Mesenchymal stem cell (in vitro differentiated cells and primary cell): Measurements from ENCODE around the gene CACNA1C.

Experiments
- DNase-seq: peaks from one replicate; pipeline ENCODE4 v3.0.0-alpha.2; 2013
- H2AFZ ChIP-seq: one replicate; pipeline ENCODE4 v1.6.1; 2013; ENCODE audit warnings: low read depth, mild to moderate bottlenecking, control low read depth, inconsistent platforms, low read length, moderate library complexity
- H2AK5ac ChIP-seq: 2 replicates; pipeline ENCODE4 v1.6.1; 2013; ENCODE audit warnings: low read length, moderate library complexity, mild to moderate bottlenecking, inconsistent platforms; ENCODE audit not compliant: severe bottlenecking
- H2BK120ac ChIP-seq: one replicate; pipeline ENCODE4 v1.6.1; 2013; ENCODE audit warnings: low read depth, mild to moderate bottlenecking, inconsistent platforms, low read length, moderate library complexity
- H2BK12ac ChIP-seq, 2 experiments: one replicate each; pipeline ENCODE4 v1.6.1; 2013; ENCODE audit warnings: inconsistent platforms in 2 of 2, low read length in 2 of 2, mild to moderate bottlenecking in 2 of 2, moderate library complexity in 2 of 2, control low read depth in 1 of 2
- H2BK15ac ChIP-seq: one replicate; pipeline ENCODE4 v1.6.1; 2013; ENCODE audit warnings: mild to moderate bottlenecking, low read depth, inconsistent platforms; ENCODE audit not compliant: poor library complexity, severe bottlenecking
- H2BK5ac ChIP-seq: 2 replicates; pipeline ENCODE4 v1.6.1; 2013; ENCODE audit warnings: low read depth, mild to moderate bottlenecking, low read length, control low read depth, inconsistent platforms; ENCODE audit not compliant: poor library complexity, severe bottlenecking
- H3K14ac ChIP-seq, 2 experiments: one replicate each; pipeline ENCODE4 v1.6.1; 2013; ENCODE audit warnings: inconsistent platforms in 2 of 2, low read length in 2 of 2, control low read depth in 1 of 2, mild to moderate bottlenecking in 1 of 2, moderate library complexity in 1 of 2
- H3K18ac ChIP-seq, 2 experiments: one replicate each; pipeline ENCODE4 v1.6.1; 2013; ENCODE audit warnings: inconsistent platforms in 2 of 2, low read length in 2 of 2, control low read depth in 1 of 2, low read depth in 1 of 2, mild to moderate bottlenecking in 1 of 2
- H3K23ac ChIP-seq, 2 experiments: one replicate each; pipeline ENCODE4 v1.6.1; 2013; ENCODE audit warnings: inconsistent platforms in 2 of 2, low read length in 2 of 2, mild to moderate bottlenecking in 2 of 2, moderate library complexity in 2 of 2, control low read depth in 1 of 2
- H3K27ac ChIP-seq: 2 replicates; pipeline ENCODE4 v1.5.1; 2013; ENCODE audit warnings: mild to moderate bottlenecking, moderate library complexity, low read length, control low read depth, inconsistent platforms; ENCODE audit not compliant: poor library complexity, severe bottlenecking
- H3K27me3 ChIP-seq, 2 experiments: 2 replicates each; pipeline versions ENCODE4 v1.6.1 to v1.7.0; 2013; ENCODE audit warnings: low read length in 2 of 2, mild to moderate bottlenecking in 2 of 2, moderate library complexity in 2 of 2, control low read depth in 1 of 2, inconsistent platforms in 1 of 2; ENCODE audit not compliant: control insufficient read depth in 1 of 2, insufficient read depth in 1 of 2
- H3K36me3 ChIP-seq, 2 experiments: 2 replicates each; pipeline versions ENCODE4 v1.6.1 to v1.7.0; 2013; ENCODE audit warnings: low read length in 2 of 2, control low read depth in 1 of 2, inconsistent platforms in 1 of 2, low read depth in 1 of 2, mild to moderate bottlenecking in 1 of 2; ENCODE audit not compliant: insufficient read depth in 2 of 2, control insufficient read depth in 1 of 2
- H3K4ac ChIP-seq, 2 experiments: one replicate each; pipeline ENCODE4 v1.6.1; 2013; ENCODE audit warnings: inconsistent platforms in 2 of 2, low read length in 2 of 2, mild to moderate bottlenecking in 2 of 2, moderate library complexity in 2 of 2, control low read depth in 1 of 2, low read depth in 1 of 2
- H3K4me1 ChIP-seq: 2 replicates; pipeline ENCODE4 v1.6.1; 2013; ENCODE audit warnings: low read depth, low read length, control low read depth; ENCODE audit not compliant: control insufficient read depth, insufficient read depth
- H3K4me2 ChIP-seq: 2 replicates; pipeline ENCODE4 v1.6.1; 2013; ENCODE audit warnings: low read length, mild to moderate bottlenecking, inconsistent platforms; ENCODE audit not compliant: poor library complexity, severe bottlenecking
- H3K4me3 ChIP-seq, 2 experiments: 2 replicates each; pipeline versions ENCODE4 v1.5.1 to v1.7.0; 2013; ENCODE audit warnings: low read length in 2 of 2, mild to moderate bottlenecking in 2 of 2, control low read depth in 1 of 2, low read depth in 1 of 2; ENCODE audit not compliant: insufficient read depth in 1 of 2
- H3K79me1 ChIP-seq: replicated peaks from 2 replicates; pipeline ENCODE4 v1.6.1; 2013; ENCODE audit warnings: mild to moderate bottlenecking, control low read depth, low read length, inconsistent platforms; ENCODE audit not compliant: poor library complexity, severe bottlenecking
- H3K9ac ChIP-seq: 2 replicates; pipeline ENCODE4 v1.7.0; 2013; ENCODE audit warnings: mild to moderate bottlenecking, low read length, moderate library complexity
- H3K9me3 ChIP-seq: 2 replicates; pipeline ENCODE4 v1.7.0; 2013; ENCODE audit warnings: mild to moderate bottlenecking, low read length; ENCODE audit not compliant: control insufficient read depth
- H4K8ac ChIP-seq: one replicate; pipeline ENCODE4 v1.6.1; 2013; ENCODE audit warnings: inconsistent platforms, mild to moderate bottlenecking, low read length, moderate library complexity
- H4K91ac ChIP-seq: one replicate; pipeline ENCODE4 v1.6.1; 2013; ENCODE audit warnings: mild to moderate bottlenecking, low read length, inconsistent platforms
- WGBS: methylation state at CpG from one replicate; pipeline ENCODE4 v1.1.7; 2013; ENCODE audit warnings: mixed read lengths; 5-methylcytosine and 5-hydroxymethylcytosine counted together

Gene CACNA1C

DNA sequence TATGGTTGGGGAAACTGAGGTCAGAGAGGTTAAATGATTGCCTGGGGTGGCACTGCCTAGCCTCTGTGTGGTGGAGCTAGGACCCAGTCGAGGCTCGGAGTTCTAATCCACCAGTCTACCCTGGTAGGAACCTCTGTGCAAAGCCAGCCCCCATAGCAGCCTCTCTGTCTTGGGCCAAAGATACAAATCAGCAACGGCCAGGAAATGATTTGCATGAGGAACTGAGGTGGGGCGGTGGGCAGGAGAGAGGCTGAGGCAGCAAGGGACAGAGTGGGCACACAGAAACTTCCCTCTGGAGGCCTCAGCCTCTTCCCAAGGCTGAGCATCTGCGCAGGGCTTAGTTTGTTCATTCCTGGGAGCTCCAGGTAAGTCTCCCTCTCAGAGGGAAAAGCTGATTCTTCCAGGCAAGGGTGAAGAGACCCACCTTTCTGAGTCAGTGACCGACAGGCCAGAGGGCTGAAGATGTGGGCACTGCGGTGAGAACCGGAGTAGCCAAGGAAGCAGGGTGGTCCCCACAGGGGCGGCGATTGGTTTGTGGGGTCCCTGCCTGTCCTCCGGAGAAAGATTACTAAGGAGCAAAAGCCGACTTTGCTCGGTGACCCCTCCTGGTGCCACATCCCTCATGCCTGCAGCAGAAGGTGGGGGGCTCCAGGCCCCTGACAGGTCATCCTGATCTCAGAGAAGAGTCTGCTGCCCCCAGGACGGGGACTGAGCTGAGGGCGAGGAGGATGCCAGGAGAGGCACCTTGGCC lies 134.6 kb downstream of the CACNA1C start:
- Histone ChIP-seq H3K4me1 (peaks cover 2% of the 10 kb centered on the region), H3K23ac (no peak overlapping the region), H3K9ac (no peak overlapping the region), H3K4me2 (no peak overlapping the region), H2AFZ (no peak overlapping the region), H3K14ac (no peak overlapping the region), H4K91ac (no peak overlapping the region), H4K8ac (no peak overlapping the region), H2BK120ac (no peak overlapping the region), H3K18ac (peak overlapping the region in 1 of 2 experiments; percentile 18), H3K27me3 (no peaks in the 10 kb centered on the region), H3K9me3 (no peaks in the 10 kb centered on the region), H3K4me3 (no peak overlapping the region), H3K79me1 (no peaks in the 10 kb centered on the region), H3K4ac (peak overlapping the region in 1 of 2 experiments; percentile 13), H3K27ac (no peak overlapping the region), H2AK5ac (no peak overlapping the region), H2BK5ac (no peak overlapping the region), H3K36me3 (peaks cover 6 to 16% of the 10 kb centered on the region in 2 experiments), H2BK12ac (no peak overlapping the region), H2BK15ac (no peak overlapping the region)
- DNase-seq = no peak
- WGBS = 92% methylated on average over 15 of the region's 15 CpGs

DNA sequence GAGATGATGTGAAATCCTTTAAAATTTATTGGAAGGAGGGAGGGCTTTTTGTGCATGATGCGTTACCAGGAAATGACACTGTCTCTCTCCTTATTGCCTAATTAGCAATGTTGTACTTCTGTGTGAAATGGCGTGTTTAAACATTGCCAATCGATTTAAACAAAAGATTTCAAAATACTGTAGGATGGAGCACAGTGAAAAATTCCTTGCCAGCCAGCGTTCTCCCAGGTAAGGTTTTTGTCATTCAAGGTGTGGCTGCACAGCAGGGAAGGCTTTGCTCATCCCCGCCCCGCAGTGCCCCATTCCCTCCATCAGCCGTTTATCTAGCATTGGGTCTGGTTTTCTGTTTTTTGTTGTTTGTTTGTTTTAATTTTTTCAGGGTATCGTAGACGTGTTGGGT lies 137.3 kb downstream of the CACNA1C start:
- DNase-seq = no peak
- Histone ChIP-seq H2BK5ac (no peak overlapping the region), H2BK12ac (no peak overlapping the region), H4K91ac (no peak overlapping the region), H2BK120ac (no peak overlapping the region), H2BK15ac (no peak overlapping the region), H3K14ac (no peak overlapping the region), H3K23ac (no peak overlapping the region), H3K79me1 (no peaks in the 10 kb centered on the region), H3K4me3 (no peak overlapping the region), H3K9ac (no peak overlapping the region), H3K36me3 (peaks cover 6 to 16% of the 10 kb centered on the region in 2 experiments), H3K27me3 (no peaks in the 10 kb centered on the region), H2AK5ac (no peak overlapping the region), H4K8ac (no peak overlapping the region), H3K4ac (no peak overlapping the region), H3K27ac (no peak overlapping the region), H3K4me1 (peaks cover 4% of the 10 kb centered on the region), H3K4me2 (no peak overlapping the region), H3K18ac (no peak overlapping the region), H2AFZ (no peak overlapping the region), H3K9me3 (no peaks in the 10 kb centered on the region)
- WGBS = 74% methylated on average over 4 of the region's 9 CpGs

DNA sequence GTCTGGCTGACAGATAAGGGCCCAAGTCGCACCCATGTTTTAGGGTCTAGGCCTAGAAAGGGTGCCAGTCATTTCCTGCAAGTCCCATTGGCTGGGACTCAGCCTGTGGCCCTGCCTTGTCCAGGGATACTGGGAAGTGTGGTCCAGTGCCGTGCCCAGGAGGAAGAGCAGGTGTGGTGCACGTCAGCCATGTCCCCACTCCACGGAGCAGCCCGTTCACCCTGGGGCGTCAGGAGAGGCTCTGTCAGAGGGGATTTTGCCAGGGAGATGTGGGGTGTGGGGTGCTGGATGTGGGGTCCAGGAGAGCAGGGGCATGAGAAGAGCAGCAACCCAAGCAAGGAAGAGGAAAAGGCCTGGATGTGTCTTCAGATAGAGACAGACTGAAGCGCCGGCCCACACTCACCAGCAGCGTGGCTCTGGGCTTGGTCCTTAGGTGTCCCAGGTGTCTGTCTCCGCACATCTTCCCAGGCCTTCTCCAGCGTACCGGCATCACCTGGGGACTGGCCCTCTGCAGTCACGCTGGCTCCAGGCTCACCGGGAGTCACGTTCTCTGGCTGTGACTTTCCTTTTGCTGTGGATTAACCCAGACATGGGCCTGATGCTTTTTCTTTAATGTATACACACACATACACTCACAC lies 138.2 kb downstream of the CACNA1C start:
- peak overlapping the region; percentile 60 for H4K91ac ChIP-seq
- no peak overlapping the region for H2AK5ac ChIP-seq
- no peaks in the 10 kb centered on the region for H3K9me3 ChIP-seq
- peaks cover 5% of the 10 kb centered on the region for H3K4me1 ChIP-seq
- H2BK5ac ChIP-seq = no peak overlapping the region
- no peak overlapping the region for H4K8ac ChIP-seq
- no peak overlapping the region for H3K4me3 ChIP-seq
- H3K23ac ChIP-seq = no peak overlapping the region
- no peaks in the 10 kb centered on the region for H3K79me1 ChIP-seq
- no peak for DNase-seq
- H3K27ac ChIP-seq = no peak overlapping the region
- no peak overlapping the region for H3K9ac ChIP-seq
- H3K36me3 ChIP-seq = peaks cover 6 to 16% of the 10 kb centered on the region in 2 experiments
- peak overlapping the region in 1 of 2 experiments; percentile 76 for H3K14ac ChIP-seq
- no peak overlapping the region for H2BK15ac ChIP-seq
- H2BK12ac ChIP-seq = peak overlapping the region in 1 of 2 experiments; percentile 40
- no peak overlapping the region for H2AFZ ChIP-seq
- no peaks in the 10 kb centered on the region for H3K27me3 ChIP-seq
- WGBS = 97% methylated on average over 15 of the region's 15 CpGs
- no peak overlapping the region for H3K4me2 ChIP-seq
- peak overlapping the region; percentile 23 for H2BK120ac ChIP-seq
- H3K18ac ChIP-seq = peak overlapping the region; percentile 31 to 35
- no peak overlapping the region for H3K4ac ChIP-seq

DNA sequence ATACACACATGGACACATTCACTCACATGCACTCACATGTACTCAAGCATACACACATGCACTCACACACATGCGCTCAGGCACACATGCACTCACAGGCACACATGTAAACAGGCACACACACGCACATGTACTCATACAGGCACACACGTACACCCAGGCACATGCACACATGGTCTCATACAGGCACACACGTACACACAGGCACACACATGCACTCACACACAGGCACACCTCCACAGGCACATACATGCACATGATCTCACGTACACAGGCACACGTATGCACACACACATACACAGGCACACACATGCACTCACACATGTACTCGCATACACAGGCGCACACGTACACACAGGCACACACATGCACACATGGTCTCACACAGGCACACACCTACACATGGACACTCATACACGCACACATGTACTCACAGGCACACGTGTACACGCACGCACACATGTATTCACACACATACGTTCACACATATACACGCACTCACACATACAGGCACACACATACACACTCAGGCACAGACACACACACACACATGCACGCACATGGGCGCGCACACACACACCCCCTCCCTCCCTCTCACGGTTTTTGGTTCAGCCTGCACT lies 138.9 kb downstream of the CACNA1C start:
- peak overlapping the region in 1 of 2 experiments; percentile 82 for H3K14ac ChIP-seq
- no peaks in the 10 kb centered on the region for H3K9me3 ChIP-seq
- H2AFZ ChIP-seq = no peak overlapping the region
- peak overlapping the region in 1 of 2 experiments; percentile 59 for H3K18ac ChIP-seq
- H3K9ac ChIP-seq = no peak overlapping the region
- no peak overlapping the region for H3K4me3 ChIP-seq
- H4K8ac ChIP-seq = no peak overlapping the region
- H2BK120ac ChIP-seq = no peak overlapping the region
- no peak for DNase-seq
- H2BK5ac ChIP-seq = no peak overlapping the region
- H3K23ac ChIP-seq = no peak overlapping the region
- 94% methylated on average over 17 of the region's 19 CpGs for WGBS
- H3K4ac ChIP-seq = no peak overlapping the region
- H3K27ac ChIP-seq = no peak overlapping the region
- no peak overlapping the region for H2BK12ac ChIP-seq
- no peaks in the 10 kb centered on the region for H3K27me3 ChIP-seq
- H4K91ac ChIP-seq = peak overlapping the region; percentile 16
- no peaks in the 10 kb centered on the region for H3K79me1 ChIP-seq
- peaks cover 6% of the 10 kb centered on the region for H3K4me1 ChIP-seq
- peaks cover 6 to 16% of the 10 kb centered on the region in 2 experiments for H3K36me3 ChIP-seq
- no peak overlapping the region for H2AK5ac ChIP-seq
- H3K4me2 ChIP-seq = no peak overlapping the region
- no peak overlapping the region for H2BK15ac ChIP-seq
